Nephron (organoid): Measurements from ENCODE around the gene OTUD4.
"Not testable (repeated sequence)": the region's sequence is repeated elsewhere in the genome, so short reads cannot be mapped to it uniquely, and the experiment has no call there.

ENCODE experiments used
- H3K27ac Mint-ChIP-seq, 3 experiments: 2 replicates each; pipeline ENCODE4 v1.8.0; 2020; ENCODE audit warnings: mixed read lengths in 3 of 3, mild to moderate bottlenecking in 2 of 3, moderate library complexity in 1 of 3
- H3K27me3 Mint-ChIP-seq: 2 replicates; pipeline ENCODE4 v1.8.0; 2021; ENCODE audit warnings: low read depth, mild to moderate bottlenecking, moderate library complexity, mixed read lengths
- H3K36me3 Mint-ChIP-seq: 2 replicates; pipeline ENCODE4 v1.8.0; 2020; ENCODE audit warnings: low read depth, mixed read lengths
- H3K4me1 Mint-ChIP-seq: 2 replicates; pipeline ENCODE4 v1.8.0; 2020; ENCODE audit warnings: mixed read lengths
- H3K4me3 Mint-ChIP-seq, 3 experiments: 2 replicates each; pipeline ENCODE4 v1.8.0; 2020; ENCODE audit warnings: mild to moderate bottlenecking in 3 of 3, mixed read lengths in 3 of 3, moderate library complexity in 2 of 3
- H3K9me3 Mint-ChIP-seq: 2 replicates; pipeline ENCODE4 v1.8.0; 2020; ENCODE audit warnings: mixed read lengths
- TF ChIP-seq, protein P1 (sequence below), 3 experiments: fragments of 200-600 bp; sonication (generic); IDR thresholded peaks; one replicate each; pipeline ENCODE4 v1.5.0; 2021; ENCODE audit warnings: antibody characterized with exemption in 3 of 3; ENCODE audit not compliant: unreplicated experiment in 3 of 3

OTUD4 gene

DNA sequence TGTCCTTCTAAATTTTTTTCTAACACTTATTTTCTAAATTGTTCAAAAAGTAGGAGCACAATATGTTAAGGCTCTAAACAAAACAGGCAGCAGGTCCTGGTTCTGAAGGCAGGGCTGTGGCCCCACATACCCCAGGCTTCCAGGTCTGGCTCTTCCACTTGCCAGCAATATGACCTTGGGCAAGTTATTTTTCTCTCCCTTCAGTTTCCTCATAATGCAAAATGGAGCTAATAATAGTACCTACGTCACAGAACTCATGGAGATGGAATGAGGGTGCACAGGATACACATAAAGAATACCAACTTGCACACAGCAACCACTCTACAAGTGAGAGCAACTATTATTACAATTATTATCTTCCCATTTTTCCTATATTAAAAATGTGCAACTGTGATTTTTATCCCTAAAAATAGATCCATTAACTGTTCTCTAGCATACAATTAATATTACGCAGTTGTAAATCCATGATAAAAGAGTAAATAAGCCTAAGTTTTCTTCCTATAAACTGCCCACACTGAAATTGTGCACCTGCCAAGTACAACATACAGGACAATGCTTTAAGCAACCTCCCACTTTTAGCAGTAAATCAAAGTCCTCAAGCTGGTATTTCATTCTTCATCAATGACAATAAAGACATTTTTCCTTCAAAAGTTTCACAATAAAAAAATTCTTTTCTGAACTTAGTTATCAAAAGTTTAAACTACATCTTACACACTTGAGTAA, 27.0 kb downstream of the OTUD4 start:
- Mint-ChIP-seq H3K4me1 (no peaks in the 10 kb centered on the region), H3K9me3 (no peaks in the 10 kb centered on the region), H3K27me3 (no peaks in the 10 kb centered on the region), H3K27ac (no peak overlapping the region), H3K4me3 (no peak overlapping the region), H3K36me3 (peaks cover 68% of the 10 kb centered on the region)
- TF ChIP-seq, protein P1, sequence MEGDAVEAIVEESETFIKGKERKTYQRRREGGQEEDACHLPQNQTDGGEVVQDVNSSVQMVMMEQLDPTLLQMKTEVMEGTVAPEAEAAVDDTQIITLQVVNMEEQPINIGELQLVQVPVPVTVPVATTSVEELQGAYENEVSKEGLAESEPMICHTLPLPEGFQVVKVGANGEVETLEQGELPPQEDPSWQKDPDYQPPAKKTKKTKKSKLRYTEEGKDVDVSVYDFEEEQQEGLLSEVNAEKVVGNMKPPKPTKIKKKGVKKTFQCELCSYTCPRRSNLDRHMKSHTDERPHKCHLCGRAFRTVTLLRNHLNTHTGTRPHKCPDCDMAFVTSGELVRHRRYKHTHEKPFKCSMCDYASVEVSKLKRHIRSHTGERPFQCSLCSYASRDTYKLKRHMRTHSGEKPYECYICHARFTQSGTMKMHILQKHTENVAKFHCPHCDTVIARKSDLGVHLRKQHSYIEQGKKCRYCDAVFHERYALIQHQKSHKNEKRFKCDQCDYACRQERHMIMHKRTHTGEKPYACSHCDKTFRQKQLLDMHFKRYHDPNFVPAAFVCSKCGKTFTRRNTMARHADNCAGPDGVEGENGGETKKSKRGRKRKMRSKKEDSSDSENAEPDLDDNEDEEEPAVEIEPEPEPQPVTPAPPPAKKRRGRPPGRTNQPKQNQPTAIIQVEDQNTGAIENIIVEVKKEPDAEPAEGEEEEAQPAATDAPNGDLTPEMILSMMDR (IDR thresholded peaks at IDR 0.05; ENCODE audit: unreplicated experiment in 3 of 3), result no peak

DNA sequence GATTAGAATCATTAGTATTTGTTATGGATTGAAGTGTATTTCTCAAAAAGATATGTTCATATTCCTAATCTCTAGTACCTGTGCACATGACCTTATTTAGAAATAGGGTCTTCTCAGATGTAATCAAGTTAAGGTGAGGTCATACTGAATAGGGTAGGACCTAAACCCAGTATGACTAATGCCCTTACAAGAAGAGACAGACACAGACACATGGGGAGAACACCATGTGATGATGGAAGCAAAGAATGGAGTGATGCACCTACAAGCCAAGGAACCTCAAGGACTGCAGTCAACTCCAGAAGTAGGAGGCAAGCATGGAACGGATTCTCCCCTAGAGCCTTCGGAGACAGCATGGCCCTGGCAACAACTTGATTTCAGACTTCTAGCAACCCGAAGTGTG, 31.4 kb downstream of the OTUD4 start:
- Mint-ChIP-seq H3K4me3 (no peak overlapping the region), H3K27me3 (no peaks in the 10 kb centered on the region), H3K36me3 (peaks cover 71% of the 10 kb centered on the region), H3K4me1 (no peaks in the 10 kb centered on the region), H3K27ac (no peak overlapping the region), H3K9me3 (no peaks in the 10 kb centered on the region)
- TF ChIP-seq, protein P1 (IDR thresholded peaks at IDR 0.05; ENCODE audit: unreplicated experiment in 3 of 3), result no peak

DNA sequence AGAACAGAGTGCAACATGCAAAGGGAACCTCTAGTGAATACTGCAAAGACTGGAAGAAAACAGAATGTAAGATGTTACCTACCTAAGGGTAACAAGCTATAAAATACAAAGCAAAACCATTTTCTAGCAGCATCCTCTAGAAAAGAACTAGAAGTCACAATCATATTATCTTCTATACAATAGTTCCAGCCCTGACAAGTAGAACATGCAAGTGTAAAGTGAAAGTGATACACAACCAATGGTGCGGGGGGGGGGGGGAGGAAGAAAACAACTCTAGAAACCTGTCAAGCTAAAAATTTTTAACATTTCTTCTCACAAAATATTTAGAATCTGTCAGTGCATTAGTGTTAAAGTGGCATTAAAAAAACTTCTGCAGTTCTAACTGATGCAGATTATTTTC, 44.2 kb downstream of the OTUD4 start:
- not testable (repeated sequence) for H3K27ac Mint-ChIP-seq, H3K27me3 Mint-ChIP-seq, H3K4me3 Mint-ChIP-seq, H3K4me1 Mint-ChIP-seq, H3K9me3 Mint-ChIP-seq
- H3K36me3 Mint-ChIP-seq, result peaks cover 51% of the 10 kb centered on the region

DNA sequence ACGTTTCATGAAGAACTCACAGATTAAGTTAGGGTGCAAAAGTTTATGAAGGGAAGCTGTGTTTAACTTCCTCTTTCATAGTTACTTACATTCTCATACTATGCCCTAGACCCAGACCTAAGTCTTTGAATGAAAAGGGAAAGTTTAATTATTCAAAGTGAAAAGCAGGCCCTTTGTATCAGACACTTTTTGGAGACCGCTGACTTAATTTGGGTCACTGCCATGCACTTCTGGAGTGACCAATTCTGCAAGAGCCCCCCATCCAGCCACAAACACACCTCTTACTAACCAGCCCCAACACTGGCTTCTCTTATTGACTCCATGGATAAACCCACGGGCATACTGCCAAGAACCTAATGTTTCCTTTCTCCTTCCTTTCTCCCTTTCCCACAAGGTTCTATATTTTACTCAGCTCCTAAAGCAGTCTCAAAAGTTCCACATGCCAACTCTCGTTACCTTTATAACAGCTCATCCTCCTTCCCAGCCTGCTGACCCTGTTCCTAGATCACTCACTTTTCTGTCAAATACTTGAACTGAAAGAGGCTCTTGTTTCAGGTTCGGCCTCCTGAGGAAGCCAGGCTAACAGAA, 47.8 kb downstream of the OTUD4 start:
- TF ChIP-seq, protein P1 (IDR thresholded peaks at IDR 0.05; ENCODE audit: unreplicated experiment in 3 of 3), result no peak
- Mint-ChIP-seq H3K27me3 (no peaks in the 10 kb centered on the region), H3K9me3 (no peaks in the 10 kb centered on the region), H3K27ac (peak overlapping the region in 2 of 3 experiments; percentile 16 to 19), H3K4me3 (no peak overlapping the region), H3K4me1 (no peaks in the 10 kb centered on the region), H3K36me3 (peaks cover 37% of the 10 kb centered on the region)

DNA sequence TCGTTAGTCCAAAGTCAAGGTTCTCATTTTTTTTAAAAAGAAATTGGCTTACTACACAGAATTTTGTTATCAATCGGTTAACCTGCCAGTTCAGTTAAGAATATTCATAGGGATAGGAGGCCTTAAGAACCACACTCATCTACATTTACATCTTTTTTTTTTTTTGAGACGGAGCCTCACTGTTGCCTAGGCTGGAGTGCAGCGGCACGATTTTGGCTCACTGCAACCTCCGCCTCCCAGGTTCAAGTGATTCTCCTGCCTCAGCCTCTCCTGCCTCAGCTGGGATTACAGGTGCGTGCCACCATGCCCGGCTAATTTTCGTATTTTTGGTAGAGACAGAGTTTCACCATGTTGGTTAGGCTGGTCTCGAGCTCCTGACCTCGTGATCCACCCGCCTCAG, 48.5 kb downstream of the OTUD4 start:
- Mint-ChIP-seq H3K36me3 (peaks cover 33% of the 10 kb centered on the region), H3K9me3 (no peaks in the 10 kb centered on the region), H3K27ac (no peak overlapping the region), H3K4me1 (no peaks in the 10 kb centered on the region), H3K27me3 (no peaks in the 10 kb centered on the region), H3K4me3 (no peak overlapping the region)
- TF ChIP-seq, protein P1 (IDR thresholded peaks at IDR 0.05; ENCODE audit: unreplicated experiment in 3 of 3), result no peak

DNA sequence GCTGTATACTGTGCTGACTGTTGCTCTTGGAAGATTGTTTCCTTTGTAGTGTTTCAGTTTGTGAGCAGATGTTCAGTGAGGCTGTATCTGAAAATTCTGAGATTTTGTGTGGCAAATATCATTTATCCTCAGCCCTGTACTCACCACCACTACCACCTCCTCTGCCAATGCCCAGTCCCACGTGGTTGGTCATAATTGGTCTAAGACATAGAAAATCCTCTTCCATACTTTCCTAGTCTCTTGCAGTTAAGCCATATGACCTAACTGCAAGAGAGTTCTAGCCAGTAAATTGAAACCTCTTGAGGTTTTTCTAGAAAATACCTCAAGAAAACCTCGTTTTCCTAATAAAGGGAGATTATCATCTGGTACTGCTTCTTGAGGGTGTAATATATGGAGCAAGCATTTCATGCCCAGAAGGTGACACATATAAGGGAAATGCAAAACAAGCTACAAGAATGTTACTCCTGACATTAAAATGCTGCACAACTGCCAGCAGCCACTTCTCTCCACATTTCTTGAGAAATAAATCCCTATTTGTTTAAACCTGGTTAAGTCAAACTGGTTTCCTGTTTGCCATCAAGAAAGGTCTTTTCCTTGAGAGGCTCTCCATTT, 49.5 kb downstream of the OTUD4 start:
- no peaks in the 10 kb centered on the region for H3K27me3 Mint-ChIP-seq
- no peak overlapping the region for H3K4me3 Mint-ChIP-seq

More for the DNA sequence above, 49.5 kb downstream of the OTUD4 start:
- peak overlapping the region in 2 of 3 experiments; percentile 12 to 52 for H3K27ac Mint-ChIP-seq
- no peaks in the 10 kb centered on the region for H3K9me3 Mint-ChIP-seq
- H3K4me1 Mint-ChIP-seq, result no peaks in the 10 kb centered on the region
- TF ChIP-seq, protein P1 (IDR thresholded peaks at IDR 0.05; ENCODE audit: unreplicated experiment in 3 of 3), result no peak
- peaks cover 39% of the 10 kb centered on the region for H3K36me3 Mint-ChIP-seq
